Neural cell (in vitro differentiated cells): Measurements from ENCODE around the gene MXRA7. TPM values are rescaled to one million over a fixed set of nuclear protein-coding genes. Genes with fewer than 3 reads are reported as not detected.

Source experiments
- H2AFZ ChIP-seq: fragments of 200-600, 300-800 bp; sonication (generic), shearing (Covaris generic); 2 replicates; pipeline ENCODE4 v1.6.0; 2014; ENCODE audit warnings: low read depth, mild to moderate bottlenecking, antibody characterized with exemption, low read length, moderate library complexity
- H3F3A ChIP-seq: fragments of 200-600 bp; shearing (Covaris generic); 2 replicates; pipeline ENCODE4 v1.6.1; 2016; ENCODE audit warnings: mild to moderate bottlenecking, moderate library complexity, mixed read lengths, antibody characterized with exemption, low read length; ENCODE audit not compliant: insufficient read depth, poor library complexity, severe bottlenecking
- H3K27ac ChIP-seq: fragments of 200-600, 300-800 bp; sonication (generic), shearing (Covaris generic); 2 replicates; pipeline ENCODE4 v1.5.1; 2014; ENCODE audit warnings: mild to moderate bottlenecking, low read length, moderate library complexity
- H3K27me3 ChIP-seq: fragments of 300-800, 200-600 bp; sonication (generic), shearing (Covaris generic); 2 replicates; pipeline ENCODE4 v1.6.0; 2014; ENCODE audit warnings: mild to moderate bottlenecking, low read depth, low read length, moderate library complexity; ENCODE audit not compliant: insufficient read depth
- H3K36me3 ChIP-seq: fragments of 300-800, 200-600 bp; sonication (generic), shearing (Covaris generic); 2 replicates; pipeline ENCODE4 v1.5.1; 2014; ENCODE audit warnings: mild to moderate bottlenecking, antibody characterized with exemption, low read length, moderate library complexity; ENCODE audit not compliant: insufficient read depth
- H3K4me2 ChIP-seq: fragments of 300-800, 200-600 bp; sonication (generic), shearing (Covaris generic); 2 replicates; pipeline ENCODE4 v1.6.0; 2014; ENCODE audit warnings: mild to moderate bottlenecking, low read length
- H3K4me3 ChIP-seq: fragments of 300-800, 200-600 bp; sonication (generic), shearing (Covaris generic); 2 replicates; pipeline ENCODE4 v1.5.1; 2014; ENCODE audit warnings: mild to moderate bottlenecking, low read length, moderate library complexity
- H3K79me2 ChIP-seq: fragments of 200-600 bp; shearing (Covaris generic); replicated peaks from 2 replicates; pipeline ENCODE4 v1.6.0; 2014; ENCODE audit warnings: mild to moderate bottlenecking, low read length, moderate library complexity; ENCODE audit not compliant: insufficient read depth
- H3K9ac ChIP-seq: fragments of 300-800, 200-600 bp; sonication (generic), shearing (Covaris generic); 2 replicates; pipeline ENCODE4 v1.6.1; 2016; ENCODE audit warnings: mild to moderate bottlenecking, low read length, mixed read lengths
- H3K9me2 ChIP-seq: fragments of 200-600 bp; shearing (Covaris generic); 2 replicates; pipeline ENCODE4 v1.6.1; 2016; ENCODE audit warnings: mild to moderate bottlenecking, low read length, mixed read lengths; ENCODE audit not compliant: insufficient read depth
- H3K9me3 ChIP-seq: fragments of 200-600, 300-800 bp; sonication (generic), shearing (Covaris generic); 2 replicates; pipeline ENCODE4 v1.6.1; 2016; ENCODE audit warnings: mild to moderate bottlenecking, mixed run types, low read length, moderate library complexity, mixed read lengths
- H4K20me1 ChIP-seq: fragments of 200-600 bp; shearing (Covaris generic); 2 replicates; pipeline ENCODE4 v1.6.1; 2016; ENCODE audit warnings: mild to moderate bottlenecking, mixed run types; ENCODE audit not compliant: insufficient read depth
- EP300 ChIP-seq: fragments of 450-650 bp; conservative IDR thresholded peaks from 2 replicates; pipeline ENCODE4 v1.6.1; 2014; ENCODE audit warnings: antibody characterized with exemption, mild to moderate bottlenecking, moderate library complexity; ENCODE audit not compliant: poor library complexity, severe bottlenecking
- EZH2 ChIP-seq: fragments of 200-600, 300-800 bp; shearing (Covaris generic), sonication (generic); IDR thresholded peaks from 2 replicates; pipeline ENCODE4 v1.6.1; 2014; ENCODE audit warnings: antibody characterized with exemption, low read length, borderline replicate concordance, mild to moderate bottlenecking; ENCODE audit not compliant: insufficient read depth, poor library complexity, severe bottlenecking
- MXI1 ChIP-seq: fragments of 450-650 bp; conservative IDR thresholded peaks from 2 replicates; pipeline ENCODE4 v1.6.1; 2014; ENCODE audit warnings: antibody characterized with exemption, mild to moderate bottlenecking; ENCODE audit not compliant: poor library complexity, severe bottlenecking
- POLR2AphosphoS5 ChIP-seq: IDR thresholded peaks from 2 replicates; pipeline ENCODE4 v1.6.1; 2012
- RAD21 ChIP-seq: fragments of 450-650 bp; conservative IDR thresholded peaks from 2 replicates; pipeline ENCODE4 v1.6.1; 2014; ENCODE audit warnings: antibody characterized with exemption, mild to moderate bottlenecking, moderate library complexity
- SMC3 ChIP-seq: fragments of 450-650 bp; conservative IDR thresholded peaks from 2 replicates; pipeline ENCODE4 v1.6.1; 2014; ENCODE audit warnings: antibody characterized with exemption, mild to moderate bottlenecking, moderate library complexity; ENCODE audit not compliant: poor library complexity
- TAF1 ChIP-seq: IDR thresholded peaks from 2 replicates; pipeline ENCODE4 v1.6.1; 2012; ENCODE audit warnings: low read depth
- polyA plus RNA-seq: library from polyadenylated mRNA; depleted of rRNA; stranded (reverse); fragments of >200 nt; gene quantifications from 2 replicates; pipeline ENCODE4 v1.2.3, GENCODE V29; 2014
- TF ChIP-seq, protein P1 (sequence below): IDR thresholded peaks from 2 replicates; pipeline ENCODE4 v1.6.1; 2012; ENCODE audit warnings: borderline replicate concordance
- TF ChIP-seq, protein P2 (sequence below): fragments of 450-650 bp; IDR thresholded peaks from 2 replicates; pipeline ENCODE4 v1.5.1; 2014; ENCODE audit warnings: antibody characterized with exemption, mild to moderate bottlenecking, moderate library complexity; ENCODE audit not compliant: poor library complexity, severe bottlenecking

Gene MXRA7
- polyA plus RNA-seq, 1 donor from 2014 or later: 143 TPM

DNA sequence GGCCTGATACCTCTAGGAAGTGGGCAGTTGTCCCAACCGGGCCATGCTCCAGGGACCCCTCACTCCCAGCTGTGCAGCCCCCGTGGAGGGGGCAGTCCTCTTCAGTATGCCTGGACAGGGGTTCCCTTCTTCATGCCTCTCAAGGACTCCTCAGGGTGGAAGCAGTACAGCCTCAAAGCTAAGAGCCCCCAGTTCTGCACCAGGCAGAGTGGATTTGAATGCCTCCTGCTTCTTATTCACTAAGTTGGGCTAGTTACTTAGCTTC, 43.3 kb downstream of the MXRA7 start:
- TF ChIP-seq, protein P1, sequence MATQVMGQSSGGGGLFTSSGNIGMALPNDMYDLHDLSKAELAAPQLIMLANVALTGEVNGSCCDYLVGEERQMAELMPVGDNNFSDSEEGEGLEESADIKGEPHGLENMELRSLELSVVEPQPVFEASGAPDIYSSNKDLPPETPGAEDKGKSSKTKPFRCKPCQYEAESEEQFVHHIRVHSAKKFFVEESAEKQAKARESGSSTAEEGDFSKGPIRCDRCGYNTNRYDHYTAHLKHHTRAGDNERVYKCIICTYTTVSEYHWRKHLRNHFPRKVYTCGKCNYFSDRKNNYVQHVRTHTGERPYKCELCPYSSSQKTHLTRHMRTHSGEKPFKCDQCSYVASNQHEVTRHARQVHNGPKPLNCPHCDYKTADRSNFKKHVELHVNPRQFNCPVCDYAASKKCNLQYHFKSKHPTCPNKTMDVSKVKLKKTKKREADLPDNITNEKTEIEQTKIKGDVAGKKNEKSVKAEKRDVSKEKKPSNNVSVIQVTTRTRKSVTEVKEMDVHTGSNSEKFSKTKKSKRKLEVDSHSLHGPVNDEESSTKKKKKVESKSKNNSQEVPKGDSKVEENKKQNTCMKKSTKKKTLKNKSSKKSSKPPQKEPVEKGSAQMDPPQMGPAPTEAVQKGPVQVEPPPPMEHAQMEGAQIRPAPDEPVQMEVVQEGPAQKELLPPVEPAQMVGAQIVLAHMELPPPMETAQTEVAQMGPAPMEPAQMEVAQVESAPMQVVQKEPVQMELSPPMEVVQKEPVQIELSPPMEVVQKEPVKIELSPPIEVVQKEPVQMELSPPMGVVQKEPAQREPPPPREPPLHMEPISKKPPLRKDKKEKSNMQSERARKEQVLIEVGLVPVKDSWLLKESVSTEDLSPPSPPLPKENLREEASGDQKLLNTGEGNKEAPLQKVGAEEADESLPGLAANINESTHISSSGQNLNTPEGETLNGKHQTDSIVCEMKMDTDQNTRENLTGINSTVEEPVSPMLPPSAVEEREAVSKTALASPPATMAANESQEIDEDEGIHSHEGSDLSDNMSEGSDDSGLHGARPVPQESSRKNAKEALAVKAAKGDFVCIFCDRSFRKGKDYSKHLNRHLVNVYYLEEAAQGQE: no peak
- TF ChIP-seq TAF1 (no peak), EZH2 (no peak), MXI1 (no peak), EP300 (no peak), RAD21 (no peak), POLR2AphosphoS5 (no peak)
- TF ChIP-seq, protein P2, sequence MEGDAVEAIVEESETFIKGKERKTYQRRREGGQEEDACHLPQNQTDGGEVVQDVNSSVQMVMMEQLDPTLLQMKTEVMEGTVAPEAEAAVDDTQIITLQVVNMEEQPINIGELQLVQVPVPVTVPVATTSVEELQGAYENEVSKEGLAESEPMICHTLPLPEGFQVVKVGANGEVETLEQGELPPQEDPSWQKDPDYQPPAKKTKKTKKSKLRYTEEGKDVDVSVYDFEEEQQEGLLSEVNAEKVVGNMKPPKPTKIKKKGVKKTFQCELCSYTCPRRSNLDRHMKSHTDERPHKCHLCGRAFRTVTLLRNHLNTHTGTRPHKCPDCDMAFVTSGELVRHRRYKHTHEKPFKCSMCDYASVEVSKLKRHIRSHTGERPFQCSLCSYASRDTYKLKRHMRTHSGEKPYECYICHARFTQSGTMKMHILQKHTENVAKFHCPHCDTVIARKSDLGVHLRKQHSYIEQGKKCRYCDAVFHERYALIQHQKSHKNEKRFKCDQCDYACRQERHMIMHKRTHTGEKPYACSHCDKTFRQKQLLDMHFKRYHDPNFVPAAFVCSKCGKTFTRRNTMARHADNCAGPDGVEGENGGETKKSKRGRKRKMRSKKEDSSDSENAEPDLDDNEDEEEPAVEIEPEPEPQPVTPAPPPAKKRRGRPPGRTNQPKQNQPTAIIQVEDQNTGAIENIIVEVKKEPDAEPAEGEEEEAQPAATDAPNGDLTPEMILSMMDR: no peak
- Histone ChIP-seq H3K36me3 (no peaks in the 10 kb centered on the region), H3K9ac (no peak overlapping the region), H3K27ac (no peak overlapping the region), H4K20me1 (no peaks in the 10 kb centered on the region), H3K27me3 (no peaks in the 10 kb centered on the region), H3K9me3 (no peaks in the 10 kb centered on the region), H3K9me2 (no peaks in the 10 kb centered on the region), H3K4me2 (no peak overlapping the region), H3F3A (no peaks in the 10 kb centered on the region), H3K79me2 (no peaks in the 10 kb centered on the region), H2AFZ (no peak overlapping the region), H3K4me3 (no peak overlapping the region)

DNA sequence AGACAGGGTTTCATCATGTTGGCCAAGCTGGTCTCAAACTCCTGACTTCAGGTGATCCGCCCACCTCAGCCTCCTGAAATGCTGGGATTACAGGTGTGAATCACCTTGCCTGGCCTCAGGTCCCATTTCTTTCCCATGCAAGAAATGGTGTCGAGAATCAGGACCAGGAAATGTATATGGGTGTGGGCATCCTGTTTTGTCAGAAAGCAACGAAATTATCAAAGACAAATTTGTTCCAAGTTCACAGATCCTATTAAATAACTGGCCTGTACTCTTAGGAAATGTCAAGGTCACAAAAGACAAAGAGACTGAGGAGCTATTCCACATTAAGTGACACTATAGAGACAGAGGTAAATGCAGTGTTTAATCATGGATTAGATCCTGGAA, 50.1 kb downstream of the MXRA7 start:
- no peaks in the 10 kb centered on the region for H4K20me1 ChIP-seq
- no peaks in the 10 kb centered on the region for H3K9me2 ChIP-seq
- H3F3A ChIP-seq: no peaks in the 10 kb centered on the region
- H3K9me3 ChIP-seq: no peaks in the 10 kb centered on the region
- H3K4me2 ChIP-seq: no peak overlapping the region
- no peak overlapping the region for H2AFZ ChIP-seq
- no peaks in the 10 kb centered on the region for H3K79me2 ChIP-seq
- no peaks in the 10 kb centered on the region for H3K27me3 ChIP-seq
- no peak overlapping the region for H3K27ac ChIP-seq
- TF ChIP-seq POLR2AphosphoS5: no peak
- TF ChIP-seq, protein P1: no peak
- no peak for TF ChIP-seq EZH2
- TF ChIP-seq, protein P2: no peak
- no peak for TF ChIP-seq RAD21
- no peak for TF ChIP-seq EP300
- no peak for TF ChIP-seq MXI1
- TF ChIP-seq TAF1: no peak
- no peak for TF ChIP-seq SMC3
- H3K4me3 ChIP-seq: no peak overlapping the region
- H3K9ac ChIP-seq: no peak overlapping the region
- H3K36me3 ChIP-seq: no peaks in the 10 kb centered on the region
